Stimulated activated CD4-positive, alpha-beta T cell treated with anti-CD3 and anti-CD28 coated beads, Interleukin-15, amount 100 ng/mL, for 24 hours (primary cell): ENCODE results near the gene CELA3A.
"Not testable (repeated sequence)": the region's sequence is repeated elsewhere in the genome, so short reads cannot be mapped to it uniquely, and the experiment has no call there.

Source experiments
- DNase-seq: peaks from one replicate; pipeline ENCODE4 v3.0.0-alpha.2; 2020

Gene CELA3A

GRCh38 chr1:21982122-21982521 is 19.3 kb upstream of the CELA3A start:
- not testable (repeated sequence) for DNase-seq

- not testable (repeated sequence) for DNase-seq
Observed at GRCh38 chr1:21983539-21983938, 17.9 kb upstream of the CELA3A start.

- not testable (repeated sequence) for DNase-seq
Observed at GRCh38 chr1:21985893-21986292, 15.6 kb upstream of the CELA3A start.

GRCh38 chr1:21986386-21986785 is 15.1 kb upstream of the CELA3A start:
- not testable (repeated sequence) for DNase-seq

GRCh38 chr1:21989672-21990393 is 11.6 kb upstream of the CELA3A start:
- DNase-seq: not testable (repeated sequence)

- not testable (repeated sequence) for DNase-seq
Observed at GRCh38 chr1:21992186-21992585, 9.3 kb upstream of the CELA3A start.

GRCh38 chr1:21994716-21995115 is 6.7 kb upstream of the CELA3A start:
- not testable (repeated sequence) for DNase-seq

GRCh38 chr1:21996663-21996970 is 4.8 kb upstream of the CELA3A start:
- not testable (repeated sequence) for DNase-seq

- not testable (repeated sequence) for DNase-seq
Observed at GRCh38 chr1:21997891-21998623, 3.4 kb upstream of the CELA3A start.

- DNase-seq: not testable (repeated sequence)
Observed at GRCh38 chr1:21998624-21999294, 2.7 kb upstream of the CELA3A start.

GRCh38 chr1:21999645-22000044 is 1.8 kb upstream of the CELA3A start:
- DNase-seq: not testable (repeated sequence)

- DNase-seq: not testable (repeated sequence)
Observed at GRCh38 chr1:22002461-22002860, 1.0 kb downstream of the CELA3A start.

- DNase-seq: not testable (repeated sequence)
Observed at GRCh38 chr1:22002875-22003274, 1.4 kb downstream of the CELA3A start.

GRCh38 chr1:22003959-22004358 is 2.5 kb downstream of the CELA3A start:
- not testable (repeated sequence) for DNase-seq

GRCh38 chr1:22005261-22006149 is 4.0 kb downstream of the CELA3A start:
- DNase-seq: peak; percentile 55

GRCh38 chr1:22006736-22007135 is 5.3 kb downstream of the CELA3A start:
- DNase-seq: not testable (repeated sequence)

- DNase-seq: not testable (repeated sequence)
Observed at GRCh38 chr1:22007262-22007661, 5.8 kb downstream of the CELA3A start.

GRCh38 chr1:22009566-22009965 is 8.1 kb downstream of the CELA3A start:
- not testable (repeated sequence) for DNase-seq

GRCh38 chr1:22012752-22013151 is 11.3 kb downstream of the CELA3A start:
- DNase-seq: not testable (repeated sequence)

GRCh38 chr1:22014575-22015206 is 13.2 kb downstream of the CELA3A start:
- not testable (repeated sequence) for DNase-seq

GRCh38 chr1:22018583-22019559 is 17.4 kb downstream of the CELA3A start:
- DNase-seq: peak; percentile 77
